Measurements from ENCODE around the gene CCNK. TPM values are rescaled to one million over a fixed set of nuclear protein-coding genes. Genes with fewer than 3 reads are reported as not detected.

Gene CCNK
- polyA plus RNA-seq, 1 donor, result 34.0 TPM

DNA sequence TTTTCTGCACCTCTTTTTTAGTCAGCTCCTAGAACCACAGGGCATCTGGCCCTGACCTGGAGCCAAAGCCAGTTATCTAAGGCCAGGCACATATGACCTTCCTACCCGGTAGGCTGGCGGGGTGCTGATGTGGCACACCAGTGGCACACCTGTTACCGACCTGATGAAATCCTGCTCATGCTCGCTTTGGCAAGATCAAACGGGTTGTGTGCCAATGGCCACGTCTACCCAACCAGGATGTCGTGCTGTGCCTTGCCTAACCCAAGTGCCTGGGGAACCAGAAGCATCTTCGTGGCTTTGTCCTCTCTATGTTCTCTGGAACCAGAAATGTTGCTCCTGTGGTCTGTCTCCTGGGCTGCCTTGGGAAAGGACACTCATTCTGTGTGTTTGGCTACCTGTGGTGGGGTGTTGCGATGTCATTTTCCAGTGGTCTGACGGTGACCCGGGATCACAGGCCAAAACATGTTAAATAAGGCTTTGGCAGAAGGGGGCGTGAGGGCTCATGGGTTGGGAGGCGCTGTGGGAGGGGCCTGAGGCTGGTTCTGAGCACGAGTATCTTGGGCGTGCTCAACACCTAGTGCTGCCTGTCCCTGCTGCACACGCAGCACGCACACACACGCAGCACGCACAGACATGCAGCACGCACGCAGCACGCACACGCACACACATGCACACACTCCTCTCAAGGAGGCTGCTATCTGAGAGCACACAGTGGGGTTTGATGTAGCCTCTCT, 27.9 kb downstream of the CCNK start:
- DNase-seq, result no peak

DNA sequence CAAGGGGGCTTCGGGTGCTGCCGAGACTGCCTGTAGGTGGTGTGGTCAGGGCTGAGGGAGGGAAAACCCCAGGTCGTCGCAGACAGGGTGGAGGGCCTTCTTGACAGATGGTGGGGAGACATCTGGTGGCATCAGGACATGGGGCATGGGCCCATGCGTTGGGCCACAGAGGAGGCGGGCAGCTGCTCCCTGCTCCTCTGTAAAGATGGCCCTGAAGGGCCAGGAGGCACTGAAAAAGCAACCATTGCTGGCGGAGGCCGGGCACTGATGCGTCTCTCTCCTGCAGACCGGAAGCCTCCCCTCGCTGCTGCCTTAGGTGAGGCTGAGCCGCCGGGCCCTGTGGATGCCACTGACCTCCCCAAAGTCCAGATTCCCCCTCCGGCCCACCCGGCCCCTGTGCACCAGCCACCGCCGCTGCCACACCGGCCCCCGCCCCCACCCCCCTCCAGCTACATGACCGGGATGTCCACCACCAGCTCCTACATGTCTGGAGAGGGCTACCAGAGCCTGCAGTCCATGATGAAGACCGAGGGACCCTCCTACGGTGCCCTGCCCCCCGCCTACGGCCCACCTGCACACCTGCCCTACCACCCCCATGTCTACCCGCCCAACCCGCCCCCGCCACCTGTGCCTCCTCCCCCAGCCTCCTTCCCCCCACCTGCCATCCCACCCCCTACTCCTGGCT, 28.8 kb downstream of the CCNK start:
- no peak for DNase-seq

DNA sequence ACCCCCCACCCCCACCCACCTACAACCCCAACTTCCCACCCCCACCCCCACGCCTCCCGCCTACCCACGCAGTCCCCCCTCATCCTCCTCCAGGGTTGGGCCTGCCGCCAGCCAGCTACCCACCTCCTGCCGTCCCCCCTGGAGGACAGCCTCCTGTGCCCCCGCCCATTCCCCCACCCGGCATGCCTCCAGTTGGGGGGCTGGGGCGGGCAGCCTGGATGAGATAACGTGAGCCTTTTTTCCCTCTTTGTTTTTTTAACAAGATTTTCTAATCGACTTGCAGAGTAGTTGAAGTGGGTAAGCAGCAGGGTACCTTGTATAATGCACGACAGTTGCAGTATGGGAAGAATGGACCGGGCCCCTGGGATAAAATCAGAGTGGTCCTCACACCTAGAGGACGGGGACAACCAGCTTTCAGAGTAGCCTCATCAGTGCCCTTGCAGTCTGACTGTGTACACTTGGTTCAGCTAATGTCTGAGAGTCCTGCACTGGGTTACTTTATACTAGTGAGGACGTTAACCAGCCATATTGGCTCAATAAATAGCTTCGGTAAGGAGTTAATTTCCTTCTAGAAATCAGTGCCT, 29.4 kb downstream of the CCNK start:
- DNase-seq, result no peak

DNA sequence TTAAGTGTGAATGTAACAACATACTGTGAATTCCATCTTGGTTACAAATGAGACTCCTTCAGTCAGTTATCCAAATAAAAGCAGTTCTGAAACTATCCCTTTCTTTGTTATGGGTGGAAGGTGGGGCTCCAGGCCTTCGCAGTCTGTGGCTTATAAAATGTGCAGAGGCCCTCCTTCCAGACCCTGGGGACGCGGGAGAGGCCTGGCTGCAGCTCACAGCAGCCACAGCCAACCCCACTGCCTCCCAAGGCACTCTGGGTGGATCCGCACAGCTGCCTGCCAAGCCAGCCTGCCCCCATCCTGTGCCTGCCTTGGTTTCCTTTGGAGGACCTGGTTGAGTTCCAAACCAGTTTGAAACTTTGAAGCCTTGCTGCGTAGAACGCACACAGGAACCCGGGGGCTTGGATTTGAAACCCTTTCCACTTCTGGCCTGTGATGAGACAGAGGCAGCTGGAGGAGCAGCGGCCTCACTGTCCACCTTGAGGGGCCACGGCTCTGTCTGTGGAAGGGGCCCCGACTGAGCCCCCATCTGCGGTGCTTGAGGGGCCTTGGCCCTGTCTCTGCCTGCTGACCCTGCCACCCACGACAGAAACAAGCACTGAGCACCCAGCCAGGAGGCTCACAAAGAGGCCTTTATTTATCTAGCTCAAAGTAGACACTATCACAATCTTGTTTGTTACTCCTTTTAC, 30.4 kb downstream of the CCNK start:
- DNase-seq, result no peak

DNA sequence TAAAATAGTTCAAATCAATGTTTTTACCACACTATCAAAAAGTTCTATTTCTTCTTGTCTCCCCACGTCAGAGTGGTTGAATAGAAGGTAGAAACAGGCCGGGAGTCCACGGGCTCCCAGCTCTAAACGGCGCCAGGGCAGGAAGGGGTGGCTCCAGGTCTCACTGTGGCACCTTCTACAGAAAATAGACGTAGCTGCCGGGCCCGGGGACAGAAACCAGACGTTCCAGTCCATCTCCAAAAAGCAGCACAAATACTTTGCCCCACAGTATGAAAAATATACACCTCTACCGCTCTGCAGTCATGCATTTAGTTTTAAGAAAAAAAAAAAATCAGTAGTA, 30.9 kb downstream of the CCNK start:
- DNase-seq, result no peak

DNA sequence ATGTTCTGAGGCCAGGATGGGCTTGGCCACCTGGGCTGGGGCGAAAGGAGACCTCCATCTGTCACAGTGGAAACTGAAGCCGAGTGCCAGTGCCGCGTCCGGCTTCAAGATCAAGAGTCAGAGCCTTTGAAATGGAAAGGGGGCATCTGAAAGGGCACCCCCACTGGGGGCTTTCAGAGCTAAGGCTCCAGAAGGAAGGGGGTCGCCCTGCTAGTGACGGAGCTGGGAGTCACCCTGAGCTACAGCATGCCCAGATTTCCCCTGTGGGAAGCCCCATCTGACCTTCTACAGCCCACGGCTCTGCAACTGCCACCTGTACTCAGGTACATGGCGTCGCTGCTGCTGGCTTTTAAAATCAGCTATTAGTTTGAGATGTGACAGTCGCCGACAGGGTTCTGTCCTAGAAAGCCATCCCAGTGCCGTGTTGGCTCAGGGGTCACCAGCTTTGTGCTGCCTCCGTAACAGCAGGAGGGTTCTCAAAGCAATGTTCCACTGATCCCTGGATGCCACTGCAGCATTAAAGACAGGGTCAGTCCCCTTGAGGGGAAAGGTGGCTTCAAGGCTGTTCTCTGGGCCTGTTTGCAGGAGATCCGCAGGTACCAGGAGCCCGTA, 31.5 kb downstream of the CCNK start:
- no peak for DNase-seq

DNA sequence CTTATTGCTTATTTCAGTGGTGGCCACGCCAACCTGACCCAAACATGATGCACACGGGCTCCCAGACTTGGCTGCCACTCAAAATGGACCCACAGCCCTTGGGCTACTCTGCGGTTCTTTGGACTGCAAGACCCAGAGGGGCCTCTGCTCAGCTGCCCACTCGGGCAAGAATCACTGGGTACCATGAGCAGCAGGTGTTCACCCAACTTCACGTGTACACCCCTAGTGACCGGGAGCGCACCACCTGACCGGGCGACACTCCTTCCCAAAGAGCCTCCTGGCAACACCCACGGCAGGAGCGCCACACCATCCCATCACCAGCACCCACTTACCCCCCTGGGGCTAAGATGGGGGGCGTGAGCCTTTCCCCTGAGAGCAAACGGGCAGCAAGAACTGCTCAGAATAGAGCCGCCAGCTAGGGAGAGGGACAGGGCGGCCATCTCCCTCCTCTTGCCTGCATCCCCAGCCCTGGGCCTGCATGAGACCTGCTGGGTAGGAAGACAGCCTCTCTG, 32.0 kb downstream of the CCNK start:
- no peak for DNase-seq

DNA sequence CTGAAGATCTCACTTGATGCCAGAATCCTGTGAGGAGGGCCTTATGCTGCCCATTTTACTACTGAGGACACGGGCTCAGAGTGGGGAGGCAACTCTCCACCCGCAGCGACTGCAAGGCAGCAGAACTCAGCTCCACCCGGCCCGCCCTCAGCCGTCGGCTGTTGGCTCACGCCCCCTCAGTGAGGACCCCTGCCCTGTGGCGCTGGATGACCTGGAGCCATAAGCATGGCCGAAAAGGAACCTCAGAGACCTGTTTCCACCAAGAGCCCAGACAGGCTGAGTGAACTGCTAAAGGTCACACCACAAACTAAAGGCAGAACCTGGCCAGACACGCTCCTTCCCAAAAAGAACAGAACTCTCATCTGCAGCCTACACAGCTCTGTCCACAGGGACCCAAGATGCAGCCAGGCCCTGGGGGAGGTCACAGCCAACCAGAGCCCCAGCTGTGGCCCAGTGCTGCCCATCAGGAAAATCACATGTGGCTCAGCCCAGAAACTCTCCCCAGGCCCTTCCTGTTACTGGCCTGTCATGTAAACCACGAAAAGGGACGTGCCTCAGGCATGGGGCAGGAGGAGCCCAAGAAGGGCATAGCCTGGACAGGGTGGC, 32.8 kb downstream of the CCNK start:
- no peak for DNase-seq

DNA sequence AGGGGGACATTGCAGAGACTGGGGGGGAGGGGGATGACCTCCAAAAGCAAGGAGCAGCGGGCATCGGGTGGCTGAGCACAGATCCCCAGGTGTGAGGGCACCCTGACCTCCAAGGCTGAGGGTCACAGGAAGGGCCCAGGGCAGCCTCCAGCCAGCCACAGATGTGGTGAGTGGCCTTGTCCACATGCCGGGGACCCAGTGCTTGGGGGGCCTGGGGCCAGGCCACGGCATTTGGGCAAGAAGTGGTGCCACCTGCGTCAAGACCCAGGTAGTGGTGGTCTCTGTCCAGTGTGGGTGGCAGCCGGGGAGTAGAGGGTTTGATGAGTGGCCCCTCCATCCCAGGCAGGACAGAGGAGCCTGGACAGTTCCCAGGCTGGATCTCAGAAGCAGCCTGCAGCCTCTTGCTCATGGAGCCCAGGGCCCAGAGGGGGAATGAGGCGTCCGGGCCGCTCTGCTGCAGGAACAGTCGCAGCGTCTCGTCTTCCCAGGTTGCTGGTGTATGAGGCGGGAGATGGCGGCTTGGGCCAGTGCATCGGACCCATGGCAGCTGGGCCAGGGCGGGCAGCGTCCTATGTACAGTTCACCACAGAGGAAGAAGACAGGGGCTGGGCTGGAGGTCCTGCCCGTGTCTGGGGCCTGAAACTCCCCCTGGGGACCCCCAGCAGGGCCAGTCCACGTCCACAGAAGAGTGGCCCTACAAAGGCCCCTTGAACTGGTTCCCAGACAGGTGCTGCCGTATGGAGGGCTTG, 33.5 kb downstream of the CCNK start:
- no peak for DNase-seq

DNA sequence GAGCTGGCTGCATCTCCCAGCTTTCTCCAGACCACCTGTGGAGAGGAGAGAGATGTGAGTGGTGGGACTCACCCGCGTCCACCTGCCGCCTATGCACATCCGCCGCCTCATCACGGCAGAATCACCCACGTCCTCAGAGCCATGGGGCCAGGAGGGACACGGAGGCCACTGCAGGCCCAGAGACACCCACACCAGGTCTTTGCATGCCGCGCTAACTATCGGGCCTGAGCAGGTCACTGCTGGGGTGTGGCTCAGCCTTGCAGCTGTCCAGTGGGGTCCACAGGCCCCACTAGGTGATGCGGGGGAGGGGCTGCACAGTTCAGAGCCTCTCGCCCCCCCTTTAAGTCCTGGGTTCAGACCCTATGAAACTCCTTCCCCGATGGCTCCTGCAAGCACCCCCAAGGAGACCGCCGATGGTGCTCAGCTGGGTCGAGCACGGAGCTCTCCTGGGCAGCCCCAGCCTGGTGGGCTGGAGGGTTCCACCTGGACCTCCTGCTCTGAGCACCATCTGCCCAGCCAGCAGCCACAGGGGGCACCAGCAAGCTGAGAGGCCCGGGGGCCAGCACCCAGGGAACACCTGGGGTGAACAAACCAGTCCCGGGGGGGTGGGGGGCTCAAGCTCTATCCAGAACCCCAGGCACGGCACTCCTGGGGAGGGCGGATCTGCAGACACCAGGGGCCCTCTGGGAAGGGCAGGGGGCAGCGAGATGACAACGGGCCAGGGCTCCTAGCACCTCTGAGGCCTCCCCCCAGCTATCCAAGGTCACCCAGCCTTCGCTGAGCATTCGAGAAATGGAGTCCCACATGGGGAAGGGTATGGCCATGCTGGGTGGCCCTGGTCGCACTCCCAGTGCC, 34.3 kb downstream of the CCNK start:
- DNase-seq, result no peak

DNA sequence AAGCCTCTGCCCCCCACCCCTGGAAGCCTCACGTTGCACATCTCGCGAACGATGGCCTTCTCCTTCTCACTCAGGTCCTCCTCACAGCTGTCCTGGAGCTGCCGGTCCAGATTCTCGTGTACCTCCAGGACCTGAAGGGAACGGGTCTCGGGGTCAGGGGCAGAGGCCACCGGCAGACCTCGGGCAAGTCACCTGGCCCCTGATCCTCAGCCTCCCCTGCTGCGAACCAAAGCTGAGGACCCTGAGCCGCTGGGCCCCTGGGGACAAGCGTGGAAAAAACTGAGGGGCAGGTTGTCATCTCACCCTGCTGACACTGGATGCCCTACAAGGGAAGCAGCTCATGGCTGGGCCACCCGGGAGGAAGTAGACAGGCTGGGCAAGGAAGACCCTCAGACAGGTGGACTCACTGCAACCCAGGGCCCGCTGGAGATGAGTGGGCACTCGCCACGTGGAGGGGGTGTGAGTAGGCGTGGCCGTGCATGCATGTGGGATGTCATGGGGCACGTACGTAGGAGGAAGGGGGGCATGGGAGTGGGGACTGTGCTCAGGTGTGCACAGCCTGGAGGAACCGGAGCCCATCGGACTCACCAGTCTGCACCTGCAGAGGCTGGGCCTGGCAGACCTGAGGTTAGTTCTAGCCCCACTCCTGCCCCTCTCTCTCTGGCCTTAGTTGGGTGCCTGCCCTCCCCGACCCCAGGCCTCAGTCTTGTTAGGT, 35.1 kb downstream of the CCNK start:
- no peak for DNase-seq

DNA sequence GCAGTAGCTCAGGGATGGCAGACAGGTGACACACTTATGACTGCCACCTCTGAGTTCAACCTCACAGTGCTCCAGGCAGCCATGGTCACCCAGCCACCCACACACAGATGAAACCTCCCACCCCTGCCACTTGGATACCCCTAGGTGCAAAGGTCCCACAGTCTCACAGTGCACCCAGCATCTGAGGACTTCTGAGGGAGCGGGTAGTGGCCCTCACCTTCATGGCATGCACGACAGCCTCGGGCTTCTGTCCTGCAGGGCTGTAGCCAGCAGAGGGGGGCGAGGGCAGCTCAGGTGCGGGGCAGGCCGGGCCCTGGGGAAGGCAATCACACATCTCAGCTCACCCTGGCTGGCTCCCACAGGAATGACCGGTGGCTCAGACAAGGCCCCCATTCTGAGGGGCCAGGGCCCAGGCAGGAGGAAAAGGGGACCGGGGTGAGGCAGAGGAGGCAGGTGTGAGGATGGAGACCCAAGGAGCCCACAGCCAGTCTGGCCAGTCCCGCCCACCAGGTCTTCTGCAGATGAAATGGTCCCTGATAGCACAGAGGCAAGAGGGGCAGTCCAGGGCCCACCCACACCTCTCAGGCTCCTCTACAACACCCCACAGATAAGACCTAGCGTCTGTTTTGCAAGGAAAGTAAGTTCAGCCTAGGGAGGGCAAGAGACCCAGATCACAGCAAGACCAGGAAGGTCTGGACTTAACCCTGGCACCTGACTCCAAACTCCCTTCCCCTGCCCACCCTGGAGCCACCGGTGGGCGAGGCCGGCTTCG, 35.8 kb downstream of the CCNK start:
- DNase-seq, result no peak

DNA sequence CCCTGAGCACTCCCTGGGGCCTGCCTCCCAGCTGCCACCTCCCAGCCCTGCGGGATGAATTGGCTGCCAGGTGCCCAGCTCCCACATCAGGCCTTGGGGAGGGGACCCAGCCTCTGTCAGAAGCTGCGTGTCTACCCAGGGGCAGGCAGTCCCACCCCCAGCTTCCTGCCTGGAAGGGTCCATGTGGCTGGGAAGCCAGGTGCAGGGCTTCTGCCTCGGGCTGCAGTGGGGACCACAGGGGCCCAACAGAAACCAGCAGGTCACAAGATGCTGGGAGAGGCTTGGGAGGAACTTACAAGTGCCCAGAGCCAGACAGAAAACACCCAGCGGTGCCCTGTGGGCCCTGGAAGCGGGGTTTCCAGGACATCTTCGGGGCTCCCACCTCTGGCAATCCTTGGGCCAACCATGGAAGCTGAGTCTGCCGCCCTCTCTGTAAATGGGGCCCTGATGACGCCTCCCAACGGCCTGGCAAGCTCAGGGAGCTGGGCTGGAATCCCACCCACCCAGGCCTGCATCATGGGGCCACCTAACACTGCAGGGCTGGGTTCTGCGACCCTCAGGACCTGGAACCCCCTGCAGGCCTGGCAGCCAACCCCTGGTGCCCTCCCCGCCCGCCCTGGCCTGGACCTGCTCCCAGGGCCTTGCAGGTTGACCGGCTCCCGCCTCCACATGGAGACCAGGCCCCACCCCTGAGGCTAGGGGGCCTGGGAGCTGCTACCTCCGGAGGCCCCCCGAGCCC, 36.6 kb downstream of the CCNK start:
- DNase-seq, result no peak

DNA sequence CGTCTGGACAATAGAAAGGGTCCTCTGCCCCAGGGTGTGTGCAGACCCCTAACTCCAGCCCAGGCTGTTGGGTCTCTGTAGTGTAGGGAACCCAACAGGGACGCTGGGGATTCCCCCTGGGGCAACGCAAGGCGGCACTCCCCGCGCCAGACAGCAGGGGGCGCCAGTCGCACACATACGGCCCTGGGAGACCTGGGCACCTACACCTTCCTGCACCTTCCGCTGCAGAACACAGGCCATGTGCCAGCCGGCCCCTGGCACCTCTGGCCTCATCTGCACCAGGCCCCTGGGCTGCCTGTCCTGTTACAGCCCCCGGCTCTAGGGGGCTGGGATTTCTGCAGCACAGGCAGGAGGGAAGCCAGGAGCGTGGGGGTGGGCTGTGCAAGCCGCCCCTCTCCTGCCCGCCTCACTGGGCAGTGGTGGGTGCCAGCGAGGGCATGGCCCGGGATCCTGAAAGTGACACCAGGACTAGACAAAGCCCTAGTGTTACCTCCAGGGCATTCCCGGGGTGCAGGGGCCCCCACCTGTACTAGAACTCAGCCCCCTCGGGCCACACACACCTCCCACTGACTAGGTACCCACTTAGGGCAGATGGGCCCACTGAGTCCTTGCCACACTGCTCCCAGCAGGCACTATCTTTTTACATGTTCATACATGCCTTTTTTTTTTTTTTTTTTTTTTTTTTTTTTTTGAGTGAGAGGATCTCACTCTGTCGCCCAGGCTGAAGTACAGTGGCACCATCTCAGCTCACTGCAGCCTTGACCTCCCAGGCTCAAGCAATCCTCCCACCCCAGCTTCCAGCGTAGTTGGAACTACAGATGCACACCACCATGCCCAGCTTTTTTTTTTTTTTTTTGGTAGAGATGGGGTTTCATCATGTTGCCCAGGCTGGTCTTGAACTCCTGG, 37.5 kb downstream of the CCNK start:
- peak; percentile 52 for DNase-seq

DNA sequence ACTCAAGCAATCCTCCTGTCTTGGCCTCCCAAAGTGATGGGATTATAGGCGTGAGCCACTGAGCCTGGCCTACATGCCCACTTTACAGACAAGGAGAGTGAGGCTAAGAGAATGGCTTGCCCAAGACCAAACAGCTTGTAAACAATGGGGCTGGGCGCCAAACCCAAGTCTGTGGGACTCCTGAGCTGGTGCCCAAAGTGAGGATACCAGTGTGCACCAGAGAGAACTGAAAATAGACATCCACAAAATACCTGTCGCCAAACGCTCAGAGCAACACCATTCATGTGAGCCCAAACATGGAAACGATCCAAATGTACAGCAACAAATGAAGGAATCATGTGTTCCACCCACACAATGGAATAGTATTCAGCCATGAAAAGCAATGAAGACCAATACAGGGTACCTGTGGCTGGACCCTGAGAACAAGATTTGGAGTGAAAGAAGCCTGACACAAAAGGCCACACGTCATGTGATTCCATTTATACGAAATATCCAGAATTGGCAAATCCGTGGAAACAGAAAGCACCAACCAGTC, 38.2 kb downstream of the CCNK start:
- DNase-seq, result no peak

DNA sequence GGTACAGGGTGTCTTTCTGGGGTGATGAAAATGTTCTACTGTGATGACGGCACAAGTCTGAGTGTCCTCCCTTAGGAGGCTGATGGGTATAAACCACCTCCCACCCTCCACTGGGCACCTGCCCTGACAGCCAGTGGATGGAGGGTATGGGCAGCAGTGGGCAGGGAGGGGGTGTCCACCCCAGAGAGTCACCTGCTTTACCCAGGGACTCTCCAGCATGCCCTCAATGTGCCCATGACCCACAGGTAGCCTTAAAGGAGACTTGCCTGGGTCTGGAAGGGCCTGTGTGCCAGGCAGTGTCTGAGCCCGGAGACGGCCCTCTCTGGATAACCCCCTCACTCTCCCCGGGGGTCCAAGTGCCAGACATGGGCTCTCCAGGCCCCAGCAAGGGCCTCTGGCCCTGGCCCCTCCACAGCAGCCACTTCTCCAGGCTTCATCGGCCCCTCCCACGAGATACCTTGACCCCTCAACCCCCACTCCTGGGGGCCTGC, 38.8 kb downstream of the CCNK start:
- no peak for DNase-seq

DNA sequence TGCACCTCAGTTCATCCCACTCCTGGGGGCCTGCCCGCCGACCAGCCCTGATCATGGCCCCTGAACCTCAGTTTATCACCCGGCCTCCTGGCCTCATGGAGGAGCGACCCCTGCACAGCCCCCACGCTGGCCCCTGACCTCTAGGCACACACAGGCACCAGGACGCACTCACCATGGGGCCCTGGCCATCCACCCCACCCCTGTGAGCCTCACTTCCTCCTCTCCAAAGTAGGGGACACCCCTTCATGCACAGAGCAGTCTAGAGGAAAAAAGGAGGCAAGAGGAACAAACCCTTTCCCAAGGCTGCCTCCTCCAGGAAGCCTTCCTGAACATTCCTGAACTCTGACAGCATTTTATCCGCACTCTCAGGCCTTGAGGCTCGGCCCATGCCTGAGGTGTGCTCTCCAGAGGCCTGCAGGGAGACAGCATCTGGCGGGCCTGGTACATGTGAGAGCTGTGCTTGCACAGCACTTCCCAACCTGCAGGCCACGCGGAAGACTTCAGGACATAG, 39.4 kb downstream of the CCNK start:
- DNase-seq, result no peak
